ENCODE data around the gene MUC2. TPM values are rescaled to one million over a fixed set of nuclear protein-coding genes. Genes with fewer than 3 reads are reported as not detected.
A peak's percentile ranks its signal among the peaks of the same experiment; 100 is the strongest.

MUC2 gene
- total RNA-seq, 1 experiment from 2014 or later: 0.04 TPM

DNA sequence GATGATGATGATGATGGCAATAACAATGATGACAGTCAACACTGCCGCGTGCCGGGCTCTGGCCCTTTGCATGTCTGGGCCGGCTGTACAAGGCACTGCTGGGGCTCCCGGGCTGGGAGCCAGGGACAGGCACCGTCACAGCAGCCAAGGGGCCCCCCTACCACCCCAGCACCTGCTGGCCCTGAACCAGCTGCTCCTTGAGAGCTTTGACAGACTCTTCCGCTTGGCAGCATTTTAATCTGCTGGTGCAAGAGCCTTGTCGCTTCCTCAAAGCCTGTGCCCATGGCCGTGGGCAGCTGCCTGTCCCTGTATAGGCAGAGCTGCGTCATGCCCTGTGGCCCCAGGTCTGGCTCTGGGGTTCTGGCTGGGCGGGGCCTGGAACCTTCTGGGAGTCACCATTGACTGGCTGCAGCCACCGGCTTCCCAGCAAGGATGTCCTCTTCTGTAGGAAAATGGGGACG, 25.2 kb upstream of the MUC2 start:
- no peaks in the 10 kb centered on the region for H3K9me2 ChIP-seq (ENCODE audit: insufficient read depth)
- H4K20me1 ChIP-seq (ENCODE audit: insufficient read depth): no peaks in the 10 kb centered on the region
- no peak overlapping the region for H2AFZ ChIP-seq
- H3K4me1 ChIP-seq (replicated peaks; ENCODE audit: insufficient read depth): no peaks in the 10 kb centered on the region
- H3K27me3 ChIP-seq (ENCODE audit: insufficient read depth, low read depth): no peaks in the 10 kb centered on the region
- no TSS peak for BruUV-seq (replicated peaks)
- H3K79me2 ChIP-seq (ENCODE audit: low read depth): no peaks in the 10 kb centered on the region
- ChIA-PET CTCF (no interaction called here), POLR2A (ENCODE audit: unreplicated experiment) (no interaction called here)
- H3K9me3 ChIP-seq (ENCODE audit: insufficient read depth, low read depth): no peaks in the 10 kb centered on the region
- no peaks in the 10 kb centered on the region for H3K36me3 ChIP-seq (ENCODE audit: low read depth)
- intact Hi-C loops (cut with micrococcal nuclease; ENCODE audit: unreplicated experiment): no loop called here
- H3K4me3 ChIP-seq: no peak overlapping the region
- no peak overlapping the region for H3K27ac ChIP-seq
- no peak for DNase-seq
- no peaks in the 10 kb centered on the region for H3F3A ChIP-seq (ENCODE audit: insufficient read depth, low read depth)
- H3K4me2 ChIP-seq: no peak overlapping the region
- TF ChIP-seq, protein P1, sequence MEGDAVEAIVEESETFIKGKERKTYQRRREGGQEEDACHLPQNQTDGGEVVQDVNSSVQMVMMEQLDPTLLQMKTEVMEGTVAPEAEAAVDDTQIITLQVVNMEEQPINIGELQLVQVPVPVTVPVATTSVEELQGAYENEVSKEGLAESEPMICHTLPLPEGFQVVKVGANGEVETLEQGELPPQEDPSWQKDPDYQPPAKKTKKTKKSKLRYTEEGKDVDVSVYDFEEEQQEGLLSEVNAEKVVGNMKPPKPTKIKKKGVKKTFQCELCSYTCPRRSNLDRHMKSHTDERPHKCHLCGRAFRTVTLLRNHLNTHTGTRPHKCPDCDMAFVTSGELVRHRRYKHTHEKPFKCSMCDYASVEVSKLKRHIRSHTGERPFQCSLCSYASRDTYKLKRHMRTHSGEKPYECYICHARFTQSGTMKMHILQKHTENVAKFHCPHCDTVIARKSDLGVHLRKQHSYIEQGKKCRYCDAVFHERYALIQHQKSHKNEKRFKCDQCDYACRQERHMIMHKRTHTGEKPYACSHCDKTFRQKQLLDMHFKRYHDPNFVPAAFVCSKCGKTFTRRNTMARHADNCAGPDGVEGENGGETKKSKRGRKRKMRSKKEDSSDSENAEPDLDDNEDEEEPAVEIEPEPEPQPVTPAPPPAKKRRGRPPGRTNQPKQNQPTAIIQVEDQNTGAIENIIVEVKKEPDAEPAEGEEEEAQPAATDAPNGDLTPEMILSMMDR (conservative IDR thresholded peaks at IDR 0.05): no peak
- no peak for TF ChIP-seq EZH2 (IDR thresholded peaks at IDR 0.05; ENCODE audit: low read depth)

DNA sequence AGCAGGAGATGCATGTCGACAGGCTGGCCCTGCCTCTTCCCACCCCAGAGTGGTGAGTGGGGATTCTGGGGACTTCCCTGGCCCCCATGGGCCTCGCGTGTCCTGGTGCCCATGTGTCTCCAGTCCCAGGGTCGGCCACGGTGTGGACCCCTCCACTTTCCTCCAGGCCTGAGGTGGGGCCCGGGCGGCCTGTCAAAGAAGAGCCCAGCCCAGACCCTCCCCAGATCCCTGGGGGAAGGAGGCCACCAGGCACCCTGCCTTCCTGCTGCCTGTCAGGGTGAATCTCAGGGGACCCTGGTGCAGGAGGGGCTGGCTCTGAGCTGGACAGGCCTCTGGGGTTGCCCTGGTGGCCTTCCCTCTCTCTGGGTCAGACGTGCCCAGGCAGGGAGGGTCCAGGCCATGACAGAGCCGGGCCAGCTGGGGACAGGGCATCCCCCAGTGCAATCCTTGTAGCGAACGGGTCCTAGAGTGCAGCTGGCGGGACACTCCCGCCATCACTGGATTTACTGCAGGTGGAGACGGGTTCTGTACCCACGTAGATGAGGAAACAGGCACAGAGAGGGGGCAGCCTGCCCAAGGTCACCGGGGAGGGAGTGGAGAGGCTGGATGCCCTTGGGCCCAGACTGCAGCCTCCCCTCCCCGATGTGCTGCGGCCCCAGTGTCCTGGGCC, 24.6 kb upstream of the MUC2 start:
- Histone ChIP-seq H3K36me3 (ENCODE audit: low read depth) (no peaks in the 10 kb centered on the region), H3K79me2 (ENCODE audit: low read depth) (no peaks in the 10 kb centered on the region), H3K4me2 (no peak overlapping the region), H3K27me3 (ENCODE audit: insufficient read depth, low read depth) (no peaks in the 10 kb centered on the region), H3K9me3 (ENCODE audit: insufficient read depth, low read depth) (no peaks in the 10 kb centered on the region), H3K4me3 (no peak overlapping the region), H3K9me2 (ENCODE audit: insufficient read depth) (no peaks in the 10 kb centered on the region), H3K4me1 (replicated peaks; ENCODE audit: insufficient read depth) (no peaks in the 10 kb centered on the region), H3K27ac (no peak overlapping the region), H2AFZ (no peak overlapping the region), H4K20me1 (ENCODE audit: insufficient read depth) (no peaks in the 10 kb centered on the region), H3F3A (ENCODE audit: insufficient read depth, low read depth) (no peaks in the 10 kb centered on the region)
- ChIA-PET CTCF (no interaction called here), POLR2A (ENCODE audit: unreplicated experiment) (no interaction called here)
- no peak for DNase-seq
- intact Hi-C loops (cut with micrococcal nuclease; ENCODE audit: unreplicated experiment): loop anchor here (2.0 to 10.0 kb wide), 3 partner anchors 65 to 207 kb away; partner anchors contain the start of genes AP2A2, POLR2L and TSPAN4
- BruUV-seq (replicated peaks): no TSS peak
- TF ChIP-seq, protein P1 (conservative IDR thresholded peaks at IDR 0.05): no peak

DNA sequence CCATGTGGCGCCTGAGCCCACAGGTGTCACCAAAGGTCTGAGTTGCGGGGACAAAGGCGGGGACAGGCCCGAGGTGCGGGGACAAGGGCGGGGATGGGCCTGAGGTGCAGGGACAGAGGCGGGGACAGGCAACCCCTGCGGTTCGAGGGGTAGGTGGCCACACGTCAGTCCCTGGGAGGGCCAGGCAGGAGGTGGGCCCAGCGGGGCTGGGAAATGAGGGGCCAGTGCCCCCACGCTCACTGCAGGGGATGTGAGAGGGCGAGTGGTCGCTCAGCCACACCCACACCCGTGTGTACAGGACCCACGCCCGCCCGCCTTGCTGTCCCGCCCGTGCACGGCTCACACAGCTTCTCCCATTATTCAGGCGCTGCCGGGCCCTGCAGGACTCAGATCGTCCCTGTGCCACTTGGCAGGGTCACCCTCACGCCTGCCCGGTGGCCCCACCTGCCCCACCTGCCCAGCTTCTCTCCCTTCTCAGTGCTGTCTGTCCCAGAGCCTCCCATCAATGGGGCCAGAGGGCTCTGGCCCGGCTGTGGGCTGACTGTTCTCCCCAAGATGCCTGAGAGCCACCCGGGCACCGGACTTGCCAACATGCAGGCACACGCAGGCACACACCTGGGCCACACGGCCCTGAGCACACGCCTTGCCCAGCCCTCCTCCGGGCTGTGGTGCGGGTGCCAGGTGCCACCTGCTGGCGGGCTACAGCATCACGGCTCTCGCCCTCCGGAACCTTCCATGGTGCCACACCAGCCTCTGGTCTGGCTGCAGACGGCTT, 23.9 kb upstream of the MUC2 start:
- no peak overlapping the region for H3K4me3 ChIP-seq
- no peaks in the 10 kb centered on the region for H3K79me2 ChIP-seq (ENCODE audit: low read depth)
- no peaks in the 10 kb centered on the region for H3K36me3 ChIP-seq (ENCODE audit: low read depth)
- ChIA-PET POLR2A (ENCODE audit: unreplicated experiment) (no interaction called here), CTCF (interaction anchor here (0.9 kb wide), 1 partner anchor 159 kb away, joined by 5 read pairs; no protein-coding TSS in a partner anchor)
- peak overlapping the region; percentile 42; the same call in 1 of the 2 replicates for H3K4me2 ChIP-seq
- no peaks in the 10 kb centered on the region for H3K9me3 ChIP-seq (ENCODE audit: insufficient read depth, low read depth)
- no peaks in the 10 kb centered on the region for H4K20me1 ChIP-seq (ENCODE audit: insufficient read depth)
- H3K27ac ChIP-seq: no peak overlapping the region
- no peak overlapping the region for H2AFZ ChIP-seq
- BruUV-seq (replicated peaks): no TSS peak
- no peaks in the 10 kb centered on the region for H3F3A ChIP-seq (ENCODE audit: insufficient read depth, low read depth)
- intact Hi-C loops (cut with micrococcal nuclease; ENCODE audit: unreplicated experiment): loop anchor here (2.0 to 10.0 kb wide), 3 partner anchors 64 to 208 kb away; partner anchors contain the start of genes AP2A2, POLR2L and TSPAN4
- no peaks in the 10 kb centered on the region for H3K27me3 ChIP-seq (ENCODE audit: insufficient read depth, low read depth)
- peak; percentile 45 to 77 for DNase-seq
- no peaks in the 10 kb centered on the region for H3K9me2 ChIP-seq (ENCODE audit: insufficient read depth)
- TF ChIP-seq, protein P1 (conservative IDR thresholded peaks at IDR 0.05): peak; percentile 83
- TF ChIP-seq EZH2 (IDR thresholded peaks at IDR 0.05; ENCODE audit: low read depth): no peak
- no peaks in the 10 kb centered on the region for H3K4me1 ChIP-seq (replicated peaks; ENCODE audit: insufficient read depth)

Measured in PC-9 (cell line).